Fibroblast of gingiva (primary cell): ENCODE measurements around the gene IFT25.
A peak's percentile ranks its signal among the peaks of the same experiment; 100 is the strongest.
"Not testable (repeated sequence)": the region's sequence is repeated elsewhere in the genome, so short reads cannot be mapped to it uniquely, and the experiment has no call there.

Experiments
- DNase-seq: peaks from one replicate; pipeline ENCODE4 v3.0.0-alpha.2; 2011; ENCODE audit warnings: low read depth

IFT25 gene

DNA sequence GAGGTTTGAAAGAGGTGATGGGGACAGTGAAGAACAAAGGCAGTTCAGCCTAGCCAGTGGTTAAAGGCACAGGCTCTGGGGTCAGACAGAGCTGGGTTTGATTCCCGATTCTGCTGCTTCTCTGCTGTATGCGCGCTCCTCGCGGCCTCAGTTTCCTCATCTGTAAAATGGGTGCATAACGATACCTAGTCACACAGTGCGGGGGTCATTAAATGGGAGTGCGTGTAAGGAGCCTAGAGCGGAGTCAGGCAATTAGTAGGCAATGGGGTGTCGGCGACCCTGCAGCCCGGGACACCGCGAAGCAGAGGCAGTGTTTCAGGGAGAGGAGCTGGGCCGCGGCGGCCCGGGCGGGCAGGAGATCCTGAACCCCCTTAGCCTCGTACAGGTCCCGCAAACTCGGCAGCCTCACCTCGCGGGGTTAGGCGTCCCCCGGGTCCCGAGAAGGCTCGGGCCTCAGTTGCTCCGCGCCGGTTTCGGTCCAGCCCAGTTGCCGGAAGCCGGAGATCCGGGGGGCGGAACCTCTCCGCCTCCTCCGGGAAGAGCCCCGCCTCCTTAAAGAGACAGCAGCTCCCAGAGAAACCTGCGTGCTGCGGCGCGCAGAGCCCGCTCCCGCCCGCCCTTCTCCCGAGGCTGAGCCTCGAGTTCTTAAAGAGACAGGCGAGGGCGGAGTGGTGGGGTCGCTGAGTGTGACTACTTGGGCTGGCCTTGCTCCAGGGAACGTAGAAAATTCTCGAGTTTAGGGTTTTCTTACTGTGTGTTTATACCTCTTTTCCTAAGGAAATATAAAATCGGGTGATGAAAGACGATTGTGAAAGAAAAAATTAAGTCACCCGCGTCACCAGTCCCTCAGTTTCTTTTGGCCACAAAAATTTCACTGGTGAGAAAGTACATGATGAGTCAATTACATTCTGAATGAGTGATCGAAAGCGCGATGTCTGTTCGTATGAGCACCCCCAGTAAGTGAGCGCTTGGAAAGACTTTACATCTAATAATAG is 55.9 kb downstream of the IFT25 start, which contains the start of gene YIPF1:
Gene YIPF1, minus strand, starts transcription at position 494 of the 995 bp plus-strand sequence. CDS start 860 bp downstream, outside the sequence.
- peak; percentile 84 for DNase-seq

DNA sequence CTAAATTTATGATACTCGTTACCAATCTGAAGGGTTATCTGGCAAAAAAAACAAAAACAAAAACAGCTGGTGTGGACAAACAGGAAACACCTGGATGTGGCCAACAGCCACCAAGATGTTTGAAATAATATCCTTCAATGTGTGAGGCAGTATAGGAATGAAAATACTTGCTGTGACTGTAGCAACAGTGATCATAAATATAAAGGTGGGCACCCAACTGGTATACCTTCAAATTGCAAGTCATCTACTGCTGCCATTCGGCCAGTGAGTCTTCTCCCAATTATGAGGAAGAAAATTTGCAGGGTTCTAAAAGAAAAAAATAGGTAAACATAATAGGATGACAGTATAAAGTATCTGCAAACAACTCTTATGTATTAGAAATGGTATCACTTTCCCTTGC is 56.8 kb downstream of the IFT25 start:
- DNase-seq = no peak

DNA sequence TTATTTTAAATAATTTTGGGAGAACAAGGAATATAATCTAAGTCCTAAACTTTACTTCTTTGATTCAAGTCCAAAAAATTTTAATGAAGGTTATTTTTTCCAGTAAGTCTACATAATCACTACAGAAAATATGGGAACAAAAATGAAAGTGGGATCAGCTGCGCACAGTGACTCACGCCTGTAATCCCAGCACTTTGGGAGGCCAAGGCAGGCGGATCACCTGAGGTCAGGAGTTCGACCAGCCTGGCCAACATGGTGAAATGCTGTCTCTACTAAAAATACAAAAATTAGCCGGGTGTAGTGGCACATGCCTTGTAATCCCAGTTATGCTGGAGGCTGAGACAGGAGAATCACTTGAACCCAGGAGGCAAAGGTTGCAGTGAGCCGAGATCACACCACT is 61.9 kb downstream of the IFT25 start:
- DNase-seq = not testable (repeated sequence)

DNA sequence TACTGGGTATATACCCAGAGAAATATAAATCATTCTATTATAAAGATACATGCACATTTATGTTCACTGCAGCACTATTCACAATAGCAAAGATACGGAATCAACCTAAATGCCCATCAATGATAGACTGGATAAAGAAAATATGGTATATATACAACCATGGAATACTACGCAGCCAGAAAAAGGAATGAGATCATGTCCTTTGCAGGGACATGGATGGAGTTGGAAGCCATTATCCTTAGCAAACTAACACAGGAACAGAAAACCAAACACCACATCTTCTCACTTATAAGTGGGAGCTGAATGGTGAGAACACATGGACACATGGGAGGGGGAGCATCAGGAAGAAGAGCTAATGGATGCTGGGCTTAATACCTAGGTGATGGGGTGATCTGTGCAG is 63.6 kb downstream of the IFT25 start:
- DNase-seq = not testable (repeated sequence)

DNA sequence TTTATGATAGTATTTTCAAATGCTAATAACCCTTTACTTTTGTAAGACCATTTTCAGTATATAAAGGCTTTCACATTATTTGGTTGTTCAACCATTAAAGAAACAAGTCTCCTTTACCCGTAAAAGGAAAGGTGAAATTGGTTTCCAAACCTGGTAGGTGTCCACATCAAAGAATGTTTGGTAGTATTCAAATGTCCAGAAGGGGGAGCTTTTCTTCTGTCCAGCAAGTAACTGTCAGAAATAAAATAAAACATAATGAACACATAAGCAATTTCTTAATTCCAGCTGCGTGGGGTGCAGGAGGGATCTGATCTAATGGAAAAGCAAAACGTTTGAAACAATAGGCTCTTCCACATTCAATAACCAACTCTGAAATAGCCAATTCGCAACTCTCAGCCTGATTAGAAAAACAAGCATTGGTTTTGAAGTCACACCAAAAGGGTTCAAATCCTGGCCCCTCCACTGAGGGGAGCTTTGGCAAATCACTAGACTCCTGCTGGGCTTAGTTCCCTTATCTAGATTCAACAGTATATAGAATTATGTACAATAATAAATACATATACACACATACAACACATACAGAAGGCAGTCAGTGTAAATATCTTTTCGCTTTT is 66.9 kb downstream of the IFT25 start:
- peak; percentile 64 for DNase-seq

DNA sequence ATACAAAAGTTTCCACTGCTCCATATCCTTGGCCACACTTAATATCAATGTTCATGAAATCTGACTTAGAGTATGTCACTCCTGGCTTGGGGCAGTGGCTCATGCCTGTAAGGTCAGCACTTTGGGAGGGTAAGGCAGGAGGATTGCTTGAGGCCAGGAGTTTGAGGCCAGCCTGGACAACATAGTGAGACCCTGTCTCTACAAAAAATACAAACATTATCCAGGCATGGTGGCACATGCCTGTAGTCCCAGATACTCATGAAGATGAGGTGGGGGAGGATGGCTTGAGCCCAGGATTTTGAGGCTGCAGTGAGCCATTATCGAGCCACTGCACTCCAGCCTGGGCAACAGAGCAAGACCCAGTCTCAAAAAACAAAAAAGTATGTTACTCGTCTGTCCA is 70.3 kb downstream of the IFT25 start:
- DNase-seq = not testable (repeated sequence)

DNA sequence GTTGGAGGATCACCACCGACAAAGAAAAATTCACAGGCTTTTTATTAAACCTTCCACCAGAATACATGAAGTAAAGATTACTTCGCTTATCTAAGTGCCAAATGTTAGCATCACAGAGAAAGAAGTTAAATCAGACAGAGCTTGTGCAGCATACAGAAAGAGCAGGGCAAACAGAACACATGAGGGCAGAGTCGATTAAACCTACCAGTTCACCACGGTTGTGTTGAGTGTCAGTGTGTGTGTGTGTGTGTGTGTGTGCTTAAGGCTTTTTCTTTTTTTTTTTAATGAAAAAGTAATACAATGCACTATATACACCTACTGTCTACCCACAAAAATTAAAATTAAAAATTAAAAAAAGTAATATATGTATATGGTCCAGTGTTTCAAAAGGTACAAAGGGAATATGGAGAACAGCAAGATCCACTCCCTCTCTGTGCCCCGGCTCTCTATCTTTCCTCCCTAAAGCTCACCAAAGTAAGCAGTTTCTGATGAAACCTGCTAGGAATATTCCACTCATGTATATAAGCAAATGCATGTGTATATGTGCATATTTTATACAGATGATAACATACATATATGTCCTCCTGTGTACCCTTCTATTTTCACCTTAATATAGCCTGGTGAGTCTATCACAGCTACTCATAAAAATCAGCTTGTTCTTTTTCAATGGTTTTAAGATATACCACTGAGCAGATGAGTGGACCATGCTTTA is 73.6 kb downstream of the IFT25 start:
- DNase-seq = no peak
